Measurements from ENCODE around the gene TTLL1.
"Not testable (repeated sequence)": the region's sequence is repeated elsewhere in the genome, so short reads cannot be mapped to it uniquely, and the experiment has no call there.

TTLL1 gene

GRCh38 chr22:43109921-43110443 is 20.8 kb upstream of the TTLL1 start:
- no peak for DNase-seq

DNA sequence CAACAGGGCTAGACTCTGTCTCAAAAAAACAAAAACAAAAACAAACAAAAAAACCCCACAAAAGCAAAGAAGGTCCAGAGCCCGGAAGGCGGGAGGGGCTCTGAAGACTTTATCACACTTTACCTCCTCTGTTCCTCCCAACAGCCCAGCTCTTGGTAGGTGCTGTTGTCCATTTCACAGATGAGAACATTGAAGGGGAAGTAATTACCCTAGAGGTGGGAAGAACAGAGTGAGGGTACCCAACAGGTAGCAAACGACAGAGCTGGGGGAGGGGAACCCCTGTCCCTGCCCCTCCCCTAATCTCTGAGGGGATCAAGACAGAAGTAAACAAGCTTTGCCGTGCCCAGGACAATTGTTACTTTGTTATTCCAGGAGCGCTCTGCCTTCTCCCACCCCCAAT is 20.3 kb upstream of the TTLL1 start:
- no peak for DNase-seq

DNA sequence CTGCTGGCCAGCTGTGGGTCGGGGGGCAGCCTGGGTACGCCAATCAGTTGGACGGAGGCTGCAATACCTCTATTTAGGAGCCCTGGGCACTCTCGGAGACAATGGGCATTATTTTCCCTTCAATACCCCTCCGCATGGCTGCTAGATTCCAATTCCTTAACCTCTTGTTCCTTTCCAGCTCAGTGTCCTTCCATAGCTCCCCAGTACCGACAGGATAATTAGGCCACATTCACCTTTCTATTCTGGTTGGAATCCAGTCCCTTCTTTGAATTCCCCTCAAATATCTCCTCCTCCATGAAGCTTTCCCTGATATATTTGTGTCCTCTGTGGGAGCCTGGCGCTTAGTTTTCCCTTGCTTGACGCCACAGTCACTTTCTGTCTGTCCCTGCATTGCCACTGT is 17.1 kb upstream of the TTLL1 start:
- DNase-seq = no peak

GRCh38 chr22:43104950-43105349 is 15.8 kb upstream of the TTLL1 start:
- not testable (repeated sequence) for DNase-seq

DNA sequence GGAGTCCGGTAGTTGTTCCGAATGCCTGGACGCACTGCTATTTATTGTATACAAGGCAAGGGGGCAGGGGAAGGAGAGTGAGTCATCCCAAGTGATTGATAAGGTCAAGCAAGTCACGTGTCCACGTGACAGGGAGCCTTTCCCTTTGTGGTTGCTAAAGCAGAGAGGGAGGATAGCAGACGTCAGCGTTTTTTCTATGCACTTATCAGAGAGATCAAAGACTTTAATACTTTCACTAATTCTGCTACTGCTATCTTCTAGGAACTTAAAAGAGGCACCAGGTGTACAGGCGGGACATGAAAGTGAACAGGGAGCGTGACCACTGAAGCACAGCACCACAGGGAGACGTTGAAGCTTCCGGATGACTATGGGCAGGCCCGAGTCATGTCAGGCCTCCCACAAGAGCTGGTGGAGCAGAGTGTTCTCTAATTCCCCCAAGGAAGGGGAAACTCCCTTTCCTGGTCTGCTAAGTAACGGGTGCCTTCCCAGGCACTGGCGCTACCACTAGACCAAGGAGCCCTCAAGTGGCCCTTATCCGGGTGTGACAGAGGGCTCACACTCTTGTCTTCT is 14.9 kb upstream of the TTLL1 start:
- DNase-seq = peak; percentile 48

DNA sequence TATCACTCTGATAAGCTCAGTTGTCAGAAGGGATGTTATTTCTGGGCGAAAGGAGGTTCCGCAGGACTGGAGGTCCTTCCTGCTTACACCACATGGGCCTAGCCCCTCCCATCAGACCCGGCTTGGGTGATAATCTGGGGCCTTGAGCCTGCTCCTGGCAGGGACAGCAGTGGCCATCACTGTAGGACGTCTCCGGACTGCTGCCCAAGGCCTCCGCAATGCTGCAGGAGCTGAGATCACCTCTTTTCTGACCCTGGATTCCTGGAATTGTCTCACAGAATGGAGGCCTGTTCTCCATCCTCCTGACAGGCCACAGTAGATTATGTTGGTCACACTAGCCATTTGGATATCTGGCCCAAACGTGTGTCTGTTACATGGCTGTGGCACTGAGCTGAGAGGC is 12.1 kb upstream of the TTLL1 start:
- no peak for DNase-seq

- DNase-seq = no peak
Measured at GRCh38 chr22:43100225-43100624, 11.0 kb upstream of the TTLL1 start.

DNA sequence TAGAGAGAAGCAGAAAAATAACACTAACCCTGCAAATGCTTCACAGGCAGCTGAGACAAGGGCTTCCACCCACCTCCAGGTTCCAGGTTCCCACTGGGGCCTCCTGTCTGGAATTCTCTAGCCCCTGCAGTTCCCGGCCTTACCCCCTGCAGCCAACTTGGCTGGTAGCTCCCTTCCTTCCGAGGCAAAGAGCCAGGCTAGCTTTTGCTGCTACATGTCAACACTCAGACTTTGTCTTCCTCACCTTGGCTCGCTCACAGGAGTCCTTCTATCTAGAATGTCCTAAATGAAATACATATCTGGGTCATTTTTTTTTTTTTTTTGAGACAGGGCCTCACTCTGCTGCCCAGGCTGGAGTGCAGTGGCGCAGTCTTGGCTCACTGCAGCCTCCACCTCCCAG is 9.9 kb upstream of the TTLL1 start:
- DNase-seq = no peak

DNA sequence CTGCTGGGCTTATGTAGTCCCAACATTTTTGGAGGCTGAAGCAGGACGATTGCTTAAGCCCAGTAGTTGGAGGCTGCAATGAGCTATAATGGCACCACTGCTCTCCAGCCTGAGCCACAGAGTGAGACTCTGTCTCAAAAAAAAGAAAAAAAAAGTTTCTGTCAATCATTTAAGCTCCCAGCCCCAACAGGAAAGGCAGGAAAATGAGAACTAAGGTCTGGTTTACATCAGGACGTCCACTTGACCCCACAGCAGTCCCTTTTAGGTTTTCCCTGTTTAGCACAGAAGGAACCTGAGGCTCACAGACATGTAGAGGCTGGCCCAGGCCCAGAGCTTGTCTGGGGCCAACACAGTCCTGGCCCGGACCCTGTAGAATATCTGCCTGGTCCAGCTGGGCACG is 9.2 kb upstream of the TTLL1 start:
- peak; percentile 50 for DNase-seq

DNA sequence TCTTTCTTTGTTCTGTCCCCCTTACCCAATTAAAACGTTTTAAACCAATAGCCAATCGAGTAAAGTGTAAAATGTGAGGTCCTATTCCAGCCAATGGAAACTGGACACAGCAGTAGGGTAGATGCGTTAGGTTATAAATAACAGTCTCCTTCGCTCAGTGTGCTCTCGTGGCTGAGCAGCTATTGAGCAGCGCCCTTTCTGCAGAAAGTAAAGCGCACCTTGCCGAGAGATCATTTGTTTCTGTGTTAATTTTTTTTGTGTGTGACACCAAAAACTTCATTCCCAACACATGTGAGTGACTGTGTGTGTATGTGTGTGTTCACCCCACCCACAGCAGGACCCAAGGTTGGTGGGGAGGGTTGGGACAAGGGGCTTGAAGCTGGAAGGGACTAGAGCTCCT is 7.2 kb upstream of the TTLL1 start:
- DNase-seq = no peak

DNA sequence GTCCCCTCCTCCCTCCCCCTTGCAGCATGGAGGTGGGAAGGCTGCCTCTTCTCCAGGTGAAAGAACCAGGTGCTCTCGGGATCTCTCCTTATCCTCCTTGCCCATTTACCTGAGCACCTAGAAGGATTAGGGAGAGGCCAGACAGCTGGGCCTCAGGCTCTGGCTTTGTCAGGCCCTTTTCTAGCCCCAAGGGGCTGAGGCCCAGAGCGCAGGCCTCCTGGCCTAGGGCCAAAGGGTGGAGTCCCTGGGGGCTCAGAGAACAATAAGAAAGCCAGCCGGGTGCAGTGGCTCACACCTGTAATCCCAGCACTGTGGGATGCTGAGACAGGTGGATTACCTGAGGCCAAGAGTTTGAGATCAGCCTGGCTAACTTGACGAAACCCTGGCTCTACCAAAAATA is 5.4 kb upstream of the TTLL1 start:
- DNase-seq = no peak

DNA sequence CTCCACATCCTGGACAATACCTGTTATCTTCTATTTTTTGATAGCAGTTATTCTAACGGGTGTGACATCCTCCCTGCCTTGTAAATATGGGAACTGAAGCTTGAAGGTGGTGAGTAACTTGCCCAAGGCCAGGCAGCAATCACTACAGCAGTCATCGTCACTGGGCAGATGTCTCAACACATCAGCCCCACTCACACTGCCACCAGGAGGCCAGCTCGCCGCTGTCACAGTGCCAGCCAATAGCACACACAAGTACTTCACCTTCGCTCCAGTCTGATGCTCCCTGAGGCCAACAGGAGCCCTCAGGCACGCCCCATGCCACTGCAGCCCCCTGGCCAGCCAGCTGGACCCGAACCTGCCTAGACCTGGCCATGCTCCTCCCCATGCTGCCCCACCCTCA is 4.9 kb upstream of the TTLL1 start:
- DNase-seq = peak; percentile 93

GRCh38 chr22:43092085-43092484 is 2.9 kb upstream of the TTLL1 start:
- DNase-seq = peak; percentile 95

DNA sequence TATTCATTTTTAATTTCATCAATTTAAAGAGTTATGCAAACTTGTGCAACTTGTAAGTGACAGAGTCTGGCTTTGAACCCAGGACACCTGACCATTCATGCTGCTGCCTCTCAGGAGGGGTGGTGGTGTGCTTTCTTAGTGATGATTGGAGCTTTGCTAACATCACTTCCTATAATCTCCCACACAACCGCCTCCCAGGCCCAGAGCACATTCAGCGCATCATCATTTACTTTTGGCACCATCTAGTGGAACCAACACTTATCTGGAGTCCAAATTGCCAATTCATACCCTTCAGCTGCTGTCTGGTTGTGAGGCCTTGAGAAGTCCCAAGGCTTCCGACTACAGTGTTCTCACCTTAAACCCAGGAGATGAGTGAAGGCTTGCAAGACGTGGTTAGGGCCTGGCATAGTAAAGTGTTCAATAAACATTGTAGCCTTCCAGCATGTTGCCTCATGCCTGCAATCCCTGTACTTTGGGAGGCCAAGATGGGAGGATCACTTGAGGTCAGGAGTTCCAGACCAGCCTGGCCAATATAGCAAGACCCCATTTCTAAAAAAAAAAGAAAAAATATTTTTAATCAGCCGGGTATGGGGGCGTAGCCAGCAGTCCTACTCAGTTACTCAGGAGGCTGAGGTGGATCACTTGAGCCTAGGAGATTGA is 1.1 kb upstream of the TTLL1 start:
- peak; percentile 95 for DNase-seq

DNA sequence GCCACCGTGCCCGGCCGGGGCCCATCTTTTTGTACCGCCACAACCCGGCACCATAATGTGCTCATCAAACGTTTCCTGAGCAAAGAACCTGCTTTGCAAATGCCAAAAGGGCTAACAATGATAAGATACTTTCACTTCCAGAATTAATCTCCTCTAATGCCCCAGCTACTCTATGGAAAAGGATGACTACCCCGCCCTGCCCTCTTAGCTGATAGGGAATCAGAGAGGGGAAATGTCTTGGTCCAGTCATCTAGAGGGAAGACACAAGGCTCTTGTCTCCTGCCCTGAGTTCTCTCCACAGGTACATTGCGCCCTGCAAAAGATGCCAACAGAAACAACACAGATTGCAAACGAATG is 586 bp downstream of the TTLL1 start:
- DNase-seq = peak; percentile 27

DNA sequence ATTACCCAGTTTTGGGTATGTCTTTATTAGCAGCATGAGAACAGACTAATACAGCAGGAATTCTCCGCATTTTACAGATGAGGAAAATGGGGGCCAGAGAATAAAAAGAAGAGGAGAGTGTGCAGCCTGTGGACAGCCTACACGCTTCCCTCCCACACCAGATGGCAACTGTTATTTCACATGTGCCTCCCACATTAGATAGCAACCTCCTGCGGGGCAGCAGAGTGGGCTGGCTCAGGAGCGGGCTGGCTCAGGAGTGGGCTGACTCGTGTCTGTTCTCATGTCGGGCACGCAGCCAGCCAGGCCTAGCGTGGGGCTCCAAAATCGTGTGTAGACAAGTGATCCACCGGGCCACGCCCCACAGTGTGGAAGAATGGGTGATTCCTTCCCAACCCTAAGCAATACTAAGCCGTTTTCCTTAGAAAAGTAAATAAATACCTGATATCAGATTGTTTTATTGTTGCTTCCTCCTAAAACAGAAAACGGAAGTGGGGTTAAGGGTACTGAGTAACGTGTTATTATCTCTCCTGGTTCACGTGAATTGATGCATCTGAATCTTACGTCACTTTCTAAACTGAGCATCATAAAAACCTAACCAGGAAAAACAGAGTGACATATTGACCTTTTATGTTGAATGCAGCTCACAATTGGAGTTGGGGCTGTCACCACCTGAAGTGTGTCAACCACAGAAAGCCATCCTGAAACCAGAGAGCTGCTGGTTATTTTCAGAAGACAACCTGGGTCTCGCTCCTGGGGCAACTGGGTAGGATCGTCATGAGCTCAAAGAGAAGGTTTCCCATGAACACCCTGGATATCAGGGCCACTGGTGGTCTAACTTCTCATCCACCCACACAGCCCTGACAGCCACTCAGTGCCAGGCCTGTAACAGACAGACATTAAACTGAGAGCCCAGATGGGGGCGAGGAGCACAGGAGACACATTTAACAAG is 3.3 kb downstream of the TTLL1 start:
- peak; percentile 15 for DNase-seq

GRCh38 chr22:43081968-43082367 is 7.2 kb downstream of the TTLL1 start:
- no peak for DNase-seq

- DNase-seq = no peak
Measured at GRCh38 chr22:43080616-43081015, 8.6 kb downstream of the TTLL1 start.

GRCh38 chr22:43079742-43080141 is 9.4 kb downstream of the TTLL1 start:
- DNase-seq = no peak

GRCh38 chr22:43078522-43078921 is 10.7 kb downstream of the TTLL1 start:
- no peak for DNase-seq

DNA sequence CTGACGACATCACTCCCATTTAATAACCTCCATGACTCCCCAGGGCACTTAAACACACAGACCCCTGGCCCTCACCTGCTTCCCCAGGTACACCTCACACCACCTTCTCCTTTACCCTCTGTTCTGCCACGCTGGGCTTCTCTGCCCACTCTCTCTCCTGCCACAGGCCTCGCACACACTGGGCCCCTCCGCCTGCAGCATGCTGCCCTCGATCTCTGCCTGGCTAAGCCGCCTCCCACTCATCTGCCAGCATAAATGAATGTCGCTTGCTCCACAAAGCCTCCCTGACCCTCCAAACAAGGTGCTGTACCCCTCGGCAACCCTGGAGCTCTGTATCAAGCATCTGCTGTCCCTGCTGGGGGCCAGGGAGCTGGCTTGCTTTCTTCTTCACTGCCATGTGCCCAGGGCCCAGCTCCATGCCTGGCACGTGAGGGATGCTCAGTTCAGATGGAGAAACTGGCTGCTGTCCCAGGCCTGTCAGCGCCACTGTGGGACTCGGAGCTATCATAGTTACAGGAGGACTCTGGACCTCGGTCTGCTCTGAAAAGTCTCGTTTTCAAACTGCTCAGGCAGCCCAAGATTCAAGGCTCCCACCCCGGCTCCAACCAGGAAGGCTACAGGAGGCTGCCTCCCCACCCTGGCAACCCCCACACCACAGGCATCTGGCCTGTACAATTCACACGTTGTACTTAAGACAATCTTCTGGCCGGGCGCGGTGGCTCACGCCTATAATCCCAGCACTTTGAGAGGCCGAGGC is 11.9 kb downstream of the TTLL1 start:
- DNase-seq = no peak

- DNase-seq = no peak
Measured at GRCh38 chr22:43066844-43067385, 22.3 kb downstream of the TTLL1 start.

DNA sequence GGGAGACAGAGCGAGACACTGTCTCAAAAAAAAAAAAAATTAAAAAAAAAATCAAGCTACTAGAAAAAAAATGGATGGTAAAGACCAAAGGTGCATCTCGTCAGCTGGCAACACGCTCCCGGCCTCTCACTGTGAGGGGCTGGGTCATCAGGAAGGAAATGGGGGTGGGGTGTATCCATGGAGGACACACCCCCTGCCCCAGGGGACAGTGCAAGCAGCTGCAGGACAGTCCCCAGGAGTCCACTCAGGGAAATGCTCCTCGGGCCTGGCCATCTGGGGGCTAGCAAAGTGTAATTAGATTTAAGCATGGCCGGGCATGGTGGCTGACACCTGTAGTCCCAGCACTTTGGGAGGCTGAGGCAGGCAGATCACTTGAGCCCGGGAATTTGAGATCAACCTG is 23.1 kb downstream of the TTLL1 start:
- DNase-seq = no peak

Data from MV-4-11 (cell line).